ENCODE results near the gene HLF.

HLF gene

GRCh38 chr17:55237841-55238178, 26.9 kb upstream of the HLF start:
- DNase-seq (ENCODE audit: low read depth in 2 of 2) = no peak
- no peak for TF ChIP-seq CTCF (IDR thresholded peaks at IDR 0.05; ENCODE audit: low read depth, low read length)
- H3K4me3 ChIP-seq (replicated peaks in 1 of 2; ENCODE audit: low read depth in 2 of 2, low read length in 2 of 2) = peak overlapping the region; percentile 50 to 54

- peak overlapping the region; percentile 50 to 54 for H3K4me3 ChIP-seq (replicated peaks in 1 of 2; ENCODE audit: low read depth in 2 of 2, low read length in 2 of 2)
- peak; percentile 85 to 92 for DNase-seq (ENCODE audit: low read depth in 2 of 2)
- no peak for TF ChIP-seq CTCF (IDR thresholded peaks at IDR 0.05; ENCODE audit: low read depth, low read length)
These were observed 26.4 kb upstream of the HLF start for GRCh38 chr17:55238179-55238930.

- TF ChIP-seq CTCF (IDR thresholded peaks at IDR 0.05; ENCODE audit: low read depth, low read length) = no peak
- H3K4me3 ChIP-seq (replicated peaks in 1 of 2; ENCODE audit: low read depth in 2 of 2, low read length in 2 of 2) = peak overlapping the region; percentile 50 to 54
- DNase-seq (ENCODE audit: low read depth in 2 of 2) = peak in 1 of 2 donors; percentile 4
These were observed 25.8 kb upstream of the HLF start for GRCh38 chr17:55238931-55239297.

GRCh38 chr17:55241097-55241496, 23.7 kb upstream of the HLF start:
- H3K4me3 ChIP-seq (replicated peaks in 1 of 2; ENCODE audit: low read depth in 2 of 2, low read length in 2 of 2) = no peak overlapping the region
- no peak for TF ChIP-seq CTCF (IDR thresholded peaks at IDR 0.05; ENCODE audit: low read depth, low read length)
- DNase-seq (ENCODE audit: low read depth in 2 of 2) = no peak

- no peak for DNase-seq (ENCODE audit: low read depth in 2 of 2)
- H3K4me3 ChIP-seq (replicated peaks in 1 of 2; ENCODE audit: low read depth in 2 of 2, low read length in 2 of 2) = no peak overlapping the region
- no peak for TF ChIP-seq CTCF (IDR thresholded peaks at IDR 0.05; ENCODE audit: low read depth, low read length)
These were observed 22.3 kb upstream of the HLF start for GRCh38 chr17:55242476-55242875.

- no peak for TF ChIP-seq CTCF (IDR thresholded peaks at IDR 0.05; ENCODE audit: low read depth, low read length)
- DNase-seq (ENCODE audit: low read depth in 2 of 2) = no peak
- no peak overlapping the region for H3K4me3 ChIP-seq (replicated peaks in 1 of 2; ENCODE audit: low read depth in 2 of 2, low read length in 2 of 2)
These were observed 18.8 kb upstream of the HLF start for GRCh38 chr17:55245986-55246385.

GRCh38 chr17:55246583-55246982, 18.2 kb upstream of the HLF start:
- H3K4me3 ChIP-seq (replicated peaks in 1 of 2; ENCODE audit: low read depth in 2 of 2, low read length in 2 of 2) = no peak overlapping the region
- no peak for TF ChIP-seq CTCF (IDR thresholded peaks at IDR 0.05; ENCODE audit: low read depth, low read length)
- DNase-seq (ENCODE audit: low read depth in 2 of 2) = no peak
